ENCODE results near the gene ITSN1.

The ITSN1 gene

GRCh38 chr21:33931799-33932390, 289.6 kb downstream of the ITSN1 start:
- DNase-seq (ENCODE audit: low read depth): no peak

GRCh38 chr21:33932731-33933130, 290.4 kb downstream of the ITSN1 start:
- no peak for DNase-seq (ENCODE audit: low read depth)

GRCh38 chr21:33936301-33937038, 294.2 kb downstream of the ITSN1 start:
- DNase-seq (ENCODE audit: low read depth): no peak

GRCh38 chr21:33937146-33937545, 294.8 kb downstream of the ITSN1 start:
- no peak for DNase-seq (ENCODE audit: low read depth)

GRCh38 chr21:33937931-33938339, 295.6 kb downstream of the ITSN1 start:
- DNase-seq (ENCODE audit: low read depth): no peak

GRCh38 chr21:33938381-33938780, 296.1 kb downstream of the ITSN1 start:
- no peak for DNase-seq (ENCODE audit: low read depth)

GRCh38 chr21:33939226-33939625, 296.9 kb downstream of the ITSN1 start:
- DNase-seq (ENCODE audit: low read depth): no peak

- peak; percentile 61 for DNase-seq (ENCODE audit: low read depth)
Observed at GRCh38 chr21:33940164-33940880, 298.0 kb downstream of the ITSN1 start.

GRCh38 chr21:33940881-33941245, 298.6 kb downstream of the ITSN1 start:
- no peak for DNase-seq (ENCODE audit: low read depth)

GRCh38 chr21:33942426-33942825, 300.1 kb downstream of the ITSN1 start:
- DNase-seq (ENCODE audit: low read depth): no peak

- DNase-seq (ENCODE audit: low read depth): no peak
Observed at GRCh38 chr21:33943293-33943692, 301.0 kb downstream of the ITSN1 start.

GRCh38 chr21:33944185-33944763, 302.0 kb downstream of the ITSN1 start:
- DNase-seq (ENCODE audit: low read depth): no peak

- no peak for DNase-seq (ENCODE audit: low read depth)
Observed at GRCh38 chr21:33945652-33946270, 303.5 kb downstream of the ITSN1 start.

- DNase-seq (ENCODE audit: low read depth): peak; percentile 95
Observed at GRCh38 chr21:33947451-33948095, 305.3 kb downstream of the ITSN1 start.

- no peak for DNase-seq (ENCODE audit: low read depth)
Observed at GRCh38 chr21:33948096-33948950, 306.0 kb downstream of the ITSN1 start.

- no peak for DNase-seq (ENCODE audit: low read depth)
Observed at GRCh38 chr21:33948951-33949444, 306.7 kb downstream of the ITSN1 start.
